HG03558 (cell line): Measurements from ENCODE around the gene SRPK3.

Experiments
- ATAC-seq: cut with Tn5 transposase; IDR thresholded peaks from one replicate; pipeline ENCODE4 v1.9.1; 2021; ENCODE audit warnings: moderate number of reproducible peaks; ENCODE audit not compliant: unreplicated experiment; ENCODE audit errors: extremely low read depth

The SRPK3 gene

DNA sequence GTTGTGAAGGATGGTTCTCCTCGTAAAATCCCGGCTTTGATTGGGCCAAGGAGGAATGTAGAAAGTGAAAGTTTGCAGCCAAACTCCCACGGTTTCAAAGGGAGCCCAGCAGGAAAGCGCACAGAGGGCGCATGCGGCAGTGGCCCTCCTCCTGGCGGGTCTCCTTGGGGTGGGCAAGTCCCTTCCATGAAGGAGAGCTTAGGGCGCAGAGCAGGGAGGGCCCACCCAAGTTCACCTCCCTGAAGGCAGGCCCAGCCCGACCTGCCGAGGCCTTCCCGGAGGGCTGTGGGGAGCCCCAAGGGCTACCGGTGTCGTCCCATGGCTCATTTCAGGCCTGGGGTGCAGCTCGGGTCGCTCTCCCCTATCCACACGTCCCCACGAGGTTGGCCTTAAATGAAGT lies 47.5 kb downstream of the SRPK3 start:
- no peak for ATAC-seq

DNA sequence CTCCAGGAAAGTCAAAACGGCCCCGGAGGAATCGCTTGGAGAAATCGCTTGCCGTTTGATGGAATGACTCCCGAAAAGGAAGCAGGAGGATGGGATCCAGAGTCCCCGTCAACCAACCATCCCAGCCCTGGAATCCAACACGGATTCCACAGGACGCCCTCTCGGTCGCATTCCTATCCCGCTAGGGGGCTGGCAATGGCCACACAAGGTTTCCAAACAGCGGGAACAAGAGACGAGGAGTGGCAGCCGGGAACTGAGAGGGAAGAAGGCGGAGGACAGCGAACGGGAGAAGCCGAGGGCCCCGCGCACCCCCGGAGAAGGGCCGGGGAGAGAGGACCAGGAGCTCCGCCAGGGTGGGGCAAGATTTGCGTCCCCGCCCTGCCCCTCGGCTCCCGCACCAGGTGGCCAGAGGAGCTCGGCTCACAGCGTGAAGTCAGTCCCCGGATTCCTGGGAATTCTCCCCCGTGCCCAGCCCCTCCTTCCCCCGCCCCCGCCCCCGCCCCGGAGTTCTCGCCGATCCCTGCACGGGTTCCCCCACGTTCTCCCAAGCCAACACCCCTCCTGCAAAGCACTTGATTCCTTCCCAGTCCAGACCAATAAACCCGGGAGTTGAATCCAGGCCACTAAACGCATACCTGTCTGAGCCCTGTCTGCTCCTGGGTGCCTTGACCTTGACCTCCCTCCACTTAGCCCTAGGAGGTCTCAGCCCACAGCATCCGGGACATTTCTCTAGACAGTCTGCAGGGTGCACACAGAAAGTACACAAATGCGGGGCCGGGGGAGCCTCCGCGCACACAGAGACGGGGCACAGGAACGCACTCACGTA lies 48.1 kb downstream of the SRPK3 start:
- no peak for ATAC-seq

GRCh38 chrX:153829549-153829798 lies 48.6 kb downstream of the SRPK3 start:
- no peak for ATAC-seq

DNA sequence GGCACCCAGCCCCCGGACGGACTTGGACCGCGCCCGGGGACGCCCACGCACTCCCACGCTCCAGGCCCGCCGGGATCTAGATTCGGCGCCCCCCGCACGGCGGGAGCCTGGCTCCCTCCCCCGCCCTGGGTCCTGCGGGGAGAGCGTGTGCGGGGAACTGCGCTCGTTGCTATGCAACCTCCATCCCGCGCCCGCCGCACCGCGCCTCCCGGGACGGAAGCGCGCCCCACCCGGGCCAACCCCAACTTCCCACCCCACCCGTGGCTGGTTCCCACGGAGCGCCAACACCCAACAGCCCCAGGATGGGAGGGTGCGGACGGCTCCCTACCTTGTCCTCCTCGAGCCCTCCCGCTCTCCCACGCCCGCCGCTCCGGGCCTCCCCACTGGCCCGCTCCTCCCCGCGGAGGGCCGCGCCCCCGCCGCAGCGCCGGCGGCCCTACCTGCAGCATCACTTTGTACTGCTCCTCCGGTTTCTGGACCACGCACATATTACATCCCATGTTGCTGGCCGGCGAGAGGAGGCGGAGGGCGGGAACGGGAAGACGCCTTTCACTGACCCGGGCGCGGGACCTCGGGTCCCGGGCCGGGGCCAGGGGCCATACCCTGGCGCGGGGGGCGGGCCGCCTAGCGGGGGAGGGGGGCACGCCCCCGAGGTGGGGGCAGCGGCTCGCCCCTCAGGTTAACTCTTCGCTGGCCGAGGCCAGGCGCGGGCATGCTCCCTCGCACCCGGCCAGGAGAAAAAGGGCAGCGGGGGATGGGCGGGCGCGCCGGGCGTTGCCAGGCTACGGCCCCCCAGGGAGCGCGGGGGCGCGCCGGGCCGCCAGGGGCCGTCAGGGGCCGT lies 49.2 kb downstream of the SRPK3 start, which contains the start of gene PDZD4:
Gene PDZD4, minus strand, starts transcription at position 746 of the 841 bp plus-strand sequence. Its CDS starts 246 bp downstream, at position 500.
- no peak for ATAC-seq

DNA sequence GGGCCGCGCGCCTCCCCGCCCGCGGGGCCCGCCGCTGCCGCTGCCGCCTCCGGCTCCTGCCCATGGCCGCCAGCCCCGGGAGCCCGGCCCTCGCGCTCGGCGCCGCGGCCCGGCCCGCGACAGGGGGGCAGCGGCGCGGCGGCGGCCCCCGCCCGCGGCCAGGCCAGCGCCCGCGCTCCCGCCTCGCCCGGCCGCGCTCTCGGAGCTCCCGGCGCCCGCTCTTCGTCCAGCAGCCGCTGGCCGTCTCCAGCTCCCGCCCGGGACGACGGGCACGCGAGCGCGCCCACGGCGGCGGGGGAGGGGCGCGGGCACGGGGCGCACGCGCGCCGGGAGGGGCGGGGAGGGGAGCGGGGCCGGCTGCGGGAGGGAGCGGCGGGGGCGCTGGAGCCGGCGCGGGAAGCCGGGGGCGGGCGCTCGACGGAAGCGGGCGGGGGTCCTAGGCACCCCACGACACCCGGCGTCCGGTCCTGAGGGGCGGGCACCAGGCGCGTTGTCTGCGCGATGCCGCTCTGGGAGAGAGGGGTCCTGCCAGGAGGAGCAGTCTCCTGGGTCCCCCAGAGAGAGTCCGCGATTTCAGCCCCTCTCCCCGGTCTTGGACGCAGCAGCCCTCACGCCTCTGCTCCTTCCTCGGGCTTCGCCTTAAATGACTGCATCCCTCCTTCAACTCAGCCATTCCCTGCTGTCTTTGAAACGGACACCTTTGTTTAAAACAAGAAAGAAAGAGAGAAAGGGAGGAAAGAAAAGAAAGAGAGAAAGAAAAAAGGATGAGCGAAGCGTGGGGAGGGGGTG lies 50.0 kb downstream of the SRPK3 start:
- no peak for ATAC-seq

- ATAC-seq = no peak
These were observed 50.7 kb downstream of the SRPK3 start for GRCh38 chrX:153831429-153832150.

DNA sequence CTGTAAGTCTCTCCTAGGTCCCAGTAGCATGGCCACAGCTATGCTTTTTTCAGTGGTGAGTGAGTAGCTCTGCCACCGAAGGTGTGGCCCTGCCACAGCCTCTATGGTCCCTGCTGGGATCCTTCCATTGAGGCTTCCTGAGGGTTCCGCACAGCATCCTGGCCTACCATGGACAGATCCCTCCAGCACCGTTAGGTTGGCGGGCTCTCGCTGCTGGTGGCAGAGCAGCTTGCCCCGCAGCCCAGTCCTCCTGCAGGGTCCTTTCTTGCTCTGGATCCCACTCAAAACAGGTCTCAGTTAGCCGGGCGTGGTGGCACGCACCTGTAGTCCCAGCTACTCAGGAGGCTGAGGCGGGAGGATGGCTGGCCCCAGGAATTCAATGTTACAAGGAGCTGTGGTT lies 51.9 kb downstream of the SRPK3 start:
- no peak for ATAC-seq
